Suprapubic skin (tissue), 4 donors: ENCODE data around the gene POLE.

Experiments used
- EP300 ChIP-seq: sonication (generic); formaldehyde crosslinking; IDR thresholded peaks from one replicate; pipeline ENCODE4 v1.6.1; 2017; ENCODE audit warnings: antibody characterized with exemption
- POLR2A ChIP-seq, 2 donors: fragments of 450-650 bp; IDR thresholded peaks; one replicate each; pipeline ENCODE4 v1.6.1; 2017; ENCODE audit warnings: antibody characterized with exemption in 2 of 2, mild to moderate bottlenecking in 2 of 2, moderate library complexity in 2 of 2
- POLR2AphosphoS5 ChIP-seq, 3 donors: sonication (generic); formaldehyde crosslinking; IDR thresholded peaks; one replicate each; pipeline ENCODE4 v1.6.1; 2017; ENCODE audit warnings: antibody characterized with exemption in 3 of 3
- TF ChIP-seq, protein P1 (sequence below), 2 donors: fragments of 200-600 bp in 1 of 2; fragments of 450-650 bp in 1 of 2; sonication (generic) in 1 of 2; IDR thresholded peaks; one replicate each; pipeline ENCODE4 v1.5.1; 2016 to 2019; ENCODE audit warnings: antibody characterized with exemption in 2 of 2, mild to moderate bottlenecking in 1 of 2, moderate library complexity in 1 of 2

DNA sequence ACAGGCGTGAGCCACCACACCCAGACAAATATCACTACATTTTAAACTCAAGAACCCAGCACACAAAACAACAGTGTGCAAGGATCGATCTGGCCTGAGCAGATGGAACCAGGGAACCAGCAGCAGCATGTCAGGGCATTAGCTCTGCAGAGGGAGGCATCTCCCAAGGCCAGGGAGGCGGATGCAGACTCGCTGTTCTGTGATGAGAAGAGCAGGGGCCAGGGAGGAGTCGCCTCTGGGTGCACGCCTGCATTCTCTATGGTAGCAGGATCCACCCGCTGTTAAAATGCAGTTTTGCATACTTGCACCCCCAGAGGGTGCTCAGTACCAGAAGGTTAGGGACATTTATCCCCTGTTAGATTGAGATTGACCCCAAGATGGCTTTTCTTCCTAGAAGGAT lies 41.4 kb upstream of the POLE start:
- TF ChIP-seq, protein P1, sequence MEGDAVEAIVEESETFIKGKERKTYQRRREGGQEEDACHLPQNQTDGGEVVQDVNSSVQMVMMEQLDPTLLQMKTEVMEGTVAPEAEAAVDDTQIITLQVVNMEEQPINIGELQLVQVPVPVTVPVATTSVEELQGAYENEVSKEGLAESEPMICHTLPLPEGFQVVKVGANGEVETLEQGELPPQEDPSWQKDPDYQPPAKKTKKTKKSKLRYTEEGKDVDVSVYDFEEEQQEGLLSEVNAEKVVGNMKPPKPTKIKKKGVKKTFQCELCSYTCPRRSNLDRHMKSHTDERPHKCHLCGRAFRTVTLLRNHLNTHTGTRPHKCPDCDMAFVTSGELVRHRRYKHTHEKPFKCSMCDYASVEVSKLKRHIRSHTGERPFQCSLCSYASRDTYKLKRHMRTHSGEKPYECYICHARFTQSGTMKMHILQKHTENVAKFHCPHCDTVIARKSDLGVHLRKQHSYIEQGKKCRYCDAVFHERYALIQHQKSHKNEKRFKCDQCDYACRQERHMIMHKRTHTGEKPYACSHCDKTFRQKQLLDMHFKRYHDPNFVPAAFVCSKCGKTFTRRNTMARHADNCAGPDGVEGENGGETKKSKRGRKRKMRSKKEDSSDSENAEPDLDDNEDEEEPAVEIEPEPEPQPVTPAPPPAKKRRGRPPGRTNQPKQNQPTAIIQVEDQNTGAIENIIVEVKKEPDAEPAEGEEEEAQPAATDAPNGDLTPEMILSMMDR (IDR thresholded peaks at IDR 0.05) = no peak
- TF ChIP-seq POLR2A (IDR thresholded peaks at IDR 0.05) (no peak), EP300 (no peak), POLR2AphosphoS5 (IDR thresholded peaks at IDR 0.05) (no peak)
